Kidney tubule cell (primary cell): ENCODE results near the gene OPALIN.

Source experiments
- DNase-seq: peaks from one replicate; pipeline ENCODE4 v3.0.0-alpha.2; 2018; ENCODE audit warnings: low spot score

Gene OPALIN, protein sequence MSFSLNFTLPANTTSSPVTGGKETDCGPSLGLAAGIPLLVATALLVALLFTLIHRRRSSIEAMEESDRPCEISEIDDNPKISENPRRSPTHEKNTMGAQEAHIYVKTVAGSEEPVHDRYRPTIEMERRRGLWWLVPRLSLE

DNA sequence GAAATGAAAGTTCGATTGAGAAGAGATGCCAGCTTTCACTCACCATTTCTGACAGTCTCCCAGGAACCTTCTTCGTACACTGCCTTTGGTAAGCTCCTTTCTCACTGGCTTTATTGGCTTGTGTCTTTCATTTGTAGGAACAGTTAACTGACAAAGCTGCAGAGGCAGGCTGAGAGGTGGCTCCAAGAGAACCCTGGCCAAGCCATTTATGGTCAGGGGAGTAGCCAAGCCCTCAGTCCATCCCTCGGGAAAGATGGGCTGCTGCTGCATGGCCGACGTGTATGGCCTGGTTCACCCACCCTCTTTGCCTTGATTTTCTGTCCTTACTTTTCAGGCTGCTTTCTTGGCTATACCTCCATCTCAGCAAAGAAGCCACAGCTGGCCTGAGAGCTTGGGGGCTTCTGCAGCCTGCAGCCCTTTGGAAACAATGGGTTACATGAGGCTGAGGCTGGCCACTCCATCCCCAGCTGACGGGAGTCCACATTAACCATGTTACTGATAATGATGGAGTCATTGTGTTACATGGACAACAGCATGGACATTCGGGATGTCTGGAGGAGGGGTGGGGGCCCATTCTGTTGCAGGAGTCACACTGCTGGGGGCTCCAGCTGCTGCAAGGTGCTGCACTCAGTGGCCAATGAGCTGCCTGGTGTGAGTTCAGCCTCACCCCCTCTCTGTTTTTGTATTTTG is at the start of gene OPALIN:
Gene OPALIN, minus strand, starts transcription at position 152 of the 690 bp plus-strand sequence. Its CDS starts 106 bp downstream, at position 46.
- no peak for DNase-seq

DNA sequence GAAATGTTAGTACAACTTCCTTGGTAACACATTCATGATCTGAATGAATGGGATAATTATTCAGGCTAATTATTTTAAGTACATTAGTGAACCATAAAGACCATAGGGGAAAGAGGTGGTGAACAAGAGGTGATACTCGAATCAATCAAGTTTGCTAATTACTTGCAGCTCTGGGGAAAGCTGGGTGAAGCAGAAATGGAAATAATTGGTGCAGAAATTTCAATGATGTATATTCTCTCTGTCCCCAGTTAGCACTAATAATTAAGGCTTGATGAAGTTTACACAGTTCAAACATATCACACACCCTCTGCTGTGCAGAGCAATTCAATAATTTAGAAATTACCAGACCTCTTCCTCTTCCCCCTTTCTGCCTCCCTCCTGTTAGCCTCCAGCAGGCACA is 49.4 kb upstream of the OPALIN start:
- no peak for DNase-seq

DNA sequence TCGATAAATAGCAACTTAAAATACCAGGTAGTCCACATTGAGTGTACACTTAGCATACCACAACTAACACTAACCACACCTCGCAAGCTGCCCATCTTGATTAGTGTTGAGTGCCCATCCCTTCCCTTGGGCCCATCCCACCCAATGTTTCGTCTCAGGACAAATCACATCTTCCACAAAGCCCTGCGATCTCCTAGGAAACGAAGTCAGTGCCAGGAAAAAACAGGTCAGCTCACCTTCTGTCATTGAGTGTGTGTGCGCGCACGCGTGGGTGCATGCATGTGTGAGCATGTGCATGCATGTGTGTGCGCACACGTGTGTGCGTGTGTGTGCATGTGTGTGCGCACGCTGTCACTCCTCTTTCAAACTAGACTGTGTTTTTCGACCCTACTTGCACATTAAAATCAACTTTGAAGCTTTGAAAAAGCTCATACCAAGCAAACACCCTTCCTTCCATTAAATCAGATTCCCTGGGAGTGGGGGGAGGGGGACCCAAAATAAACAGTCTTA is 48.8 kb upstream of the OPALIN start:
- DNase-seq = no peak

DNA sequence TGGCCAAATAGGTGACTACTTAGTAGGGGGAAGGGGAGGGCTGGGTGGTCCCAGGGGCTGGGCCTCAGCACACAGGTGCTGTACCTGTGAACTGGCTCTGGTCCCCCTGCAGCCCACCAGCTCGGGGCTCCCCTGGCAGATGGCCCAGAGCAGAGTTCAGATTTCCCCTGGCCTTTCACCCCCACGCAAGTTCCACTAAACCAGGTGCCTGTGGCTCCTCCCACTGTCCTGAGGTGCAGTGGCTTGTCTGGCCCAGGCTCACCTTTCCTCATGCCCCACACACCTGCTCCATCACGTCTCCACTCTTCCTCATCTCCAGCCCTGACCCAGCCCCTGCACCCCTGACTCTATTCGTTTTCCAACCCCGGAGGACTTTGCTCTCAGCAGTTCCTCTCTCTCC is 47.3 kb upstream of the OPALIN start:
- no peak for DNase-seq

GRCh38 chr10:96402417-96403305 is 43.9 kb upstream of the OPALIN start:
- no peak for DNase-seq

DNA sequence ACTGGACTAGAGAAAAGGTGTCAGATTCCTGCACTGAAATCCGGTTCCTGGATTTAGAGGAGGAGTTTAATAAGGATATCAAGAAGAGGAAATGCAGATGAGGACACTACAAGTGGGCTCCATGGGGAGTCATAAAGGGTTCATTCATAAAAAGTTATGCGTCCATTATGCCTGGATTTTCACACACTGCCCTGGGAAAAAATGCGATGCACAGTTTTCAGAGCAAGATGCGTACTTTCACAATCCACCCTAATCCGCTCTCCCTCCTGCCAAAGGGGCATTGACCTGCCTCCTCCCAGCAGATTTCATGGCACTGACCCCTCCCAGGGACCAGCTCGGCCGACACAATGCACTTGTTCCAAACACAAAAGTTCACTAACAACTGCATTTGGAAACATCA is 42.2 kb upstream of the OPALIN start:
- DNase-seq = no peak

DNA sequence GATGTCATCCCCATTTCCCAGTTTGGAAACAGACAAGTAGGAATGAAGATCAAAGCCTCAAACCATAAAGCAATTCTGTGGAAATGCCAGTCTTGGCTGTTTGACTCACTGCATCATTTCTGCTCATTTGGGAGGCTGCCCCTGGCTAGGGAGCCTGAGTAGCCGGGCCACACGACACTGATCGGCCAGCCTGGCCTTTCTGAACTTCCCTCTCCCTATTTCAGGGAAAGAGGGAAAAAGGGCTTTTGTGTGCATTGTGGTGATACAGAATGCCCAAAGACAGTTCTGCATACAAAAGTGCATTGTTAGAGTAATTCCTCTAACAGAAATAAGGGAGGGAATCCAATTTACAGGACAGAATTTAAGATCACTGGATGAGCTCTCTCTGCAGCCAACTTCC is 41.7 kb upstream of the OPALIN start:
- no peak for DNase-seq

- DNase-seq = no peak
Observed at GRCh38 chr10:96397902-96398301, 39.1 kb upstream of the OPALIN start.

GRCh38 chr10:96395931-96396877 is 37.4 kb upstream of the OPALIN start:
- DNase-seq = peak; percentile 70

DNA sequence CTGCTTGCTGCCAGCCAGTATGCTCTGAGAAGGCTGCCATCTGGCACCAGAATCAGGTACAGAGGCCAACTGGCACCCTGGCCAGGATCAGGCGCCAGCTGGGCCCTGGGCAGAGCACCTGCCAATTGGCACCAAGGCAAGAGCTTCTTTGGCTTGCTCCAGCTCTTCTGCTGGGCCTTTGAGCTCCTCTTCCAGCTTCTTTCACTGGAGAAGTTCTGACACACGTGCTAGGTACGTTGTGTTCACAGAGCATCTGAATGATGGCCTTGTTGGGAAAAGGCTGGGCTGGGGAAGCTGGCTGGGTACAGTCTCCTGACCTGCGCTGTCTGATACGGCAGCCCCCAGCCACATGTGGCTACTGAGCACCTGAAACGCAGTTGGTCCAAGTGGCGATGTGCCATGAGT is 31.7 kb upstream of the OPALIN start:
- DNase-seq = no peak

- no peak for DNase-seq
Observed at GRCh38 chr10:96389785-96390184, 31.0 kb upstream of the OPALIN start.

- DNase-seq = peak; percentile 42
Observed at GRCh38 chr10:96387601-96388000, 28.8 kb upstream of the OPALIN start.

- peak; percentile 62 for DNase-seq
Observed at GRCh38 chr10:96387161-96387560, 28.4 kb upstream of the OPALIN start.

- DNase-seq = no peak
Observed at GRCh38 chr10:96384506-96384905, 25.7 kb upstream of the OPALIN start.

- peak; percentile 54 for DNase-seq
Observed at GRCh38 chr10:96380821-96381220, 22.0 kb upstream of the OPALIN start.

DNA sequence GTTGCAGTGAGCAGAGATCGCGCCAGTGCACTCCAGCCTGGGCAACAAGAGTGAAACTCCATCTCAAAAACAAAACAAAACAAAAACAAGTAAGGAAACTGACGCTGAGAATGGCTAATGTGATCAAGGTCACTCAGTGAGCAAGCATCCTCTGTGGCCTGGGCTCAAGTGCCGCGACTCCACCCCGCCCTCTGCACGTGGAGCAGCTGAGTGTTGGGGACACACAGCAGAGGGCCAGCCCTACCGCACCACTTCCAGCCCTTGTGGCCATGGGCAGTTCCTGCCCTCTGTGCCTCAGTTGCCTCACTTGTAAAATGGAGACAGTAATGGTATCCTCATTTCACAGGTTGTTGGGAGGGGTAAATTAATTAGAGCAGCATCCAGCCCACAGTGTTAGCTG is 21.0 kb upstream of the OPALIN start:
- DNase-seq = no peak

DNA sequence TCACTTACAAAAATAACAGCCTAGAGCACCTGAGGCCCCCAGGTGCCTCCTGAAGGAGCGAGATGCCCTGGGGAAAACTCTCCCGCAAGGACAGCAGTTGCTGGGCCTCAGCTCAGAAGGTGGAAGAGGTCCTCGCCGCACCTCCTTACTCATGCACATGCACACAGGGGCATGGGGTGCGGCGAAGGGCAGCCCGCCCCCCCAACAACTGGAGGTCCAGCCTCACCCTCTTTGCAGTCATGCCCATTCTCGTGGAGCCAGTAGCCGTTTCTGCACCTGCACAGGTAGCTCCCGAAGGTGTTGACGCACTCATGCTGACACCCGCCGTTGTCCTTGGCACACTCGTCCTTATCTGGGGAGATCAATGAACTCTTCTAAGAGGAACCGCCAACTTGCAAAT is 19.9 kb upstream of the OPALIN start:
- no peak for DNase-seq

GRCh38 chr10:96377816-96378294 is 19.1 kb upstream of the OPALIN start:
- no peak for DNase-seq

DNA sequence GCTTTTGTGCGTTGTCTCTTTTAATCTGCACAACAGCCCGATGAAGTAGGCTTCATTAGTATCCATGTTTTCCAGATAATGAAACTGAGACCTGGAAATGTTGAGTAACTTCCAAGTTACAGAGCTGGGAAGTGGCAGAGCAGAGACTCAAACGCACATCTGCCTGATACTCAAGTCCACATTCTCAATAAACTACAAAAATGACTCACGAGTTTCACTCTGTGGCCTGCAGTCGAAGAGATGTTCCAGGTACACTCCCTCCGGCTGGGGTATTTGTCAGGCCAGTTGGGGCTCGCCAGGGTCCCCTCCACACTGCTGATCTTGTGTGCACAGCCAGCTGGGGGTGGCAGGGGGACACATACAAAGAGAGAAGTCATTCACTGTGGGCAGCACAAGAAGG is 17.7 kb upstream of the OPALIN start:
- DNase-seq = no peak

GRCh38 chr10:96374985-96375830 is 16.4 kb upstream of the OPALIN start:
- peak; percentile 91 for DNase-seq

GRCh38 chr10:96374639-96374984 is 15.8 kb upstream of the OPALIN start:
- no peak for DNase-seq
